Activated CD4-positive, alpha-beta T cell treated with anti-CD3 and anti-CD28 coated beads, Interleukin-2, amount 10 ng/mL, durations not matched to agents 24 days and 14 days (primary cell): ENCODE data around the gene BORCS6. TPM values are rescaled to one million over a fixed set of nuclear protein-coding genes. Genes with fewer than 3 reads are reported as not detected.

Source experiments
- DNase-seq: peaks from one replicate; pipeline ENCODE4 v3.0.0; 2022
- H3K27ac Mint-ChIP-seq: one replicate; pipeline ENCODE4 v1.8.0; 2022; ENCODE audit warnings: mild to moderate bottlenecking, mixed read lengths
- H3K27me3 Mint-ChIP-seq: one replicate; pipeline ENCODE4 v1.8.0; 2022; ENCODE audit warnings: mixed read lengths
- H3K36me3 Mint-ChIP-seq: one replicate; pipeline ENCODE4 v1.8.0; 2022; ENCODE audit warnings: low read depth, mild to moderate bottlenecking, mixed read lengths
- H3K4me1 Mint-ChIP-seq: one replicate; pipeline ENCODE4 v1.8.0; 2021; ENCODE audit warnings: mixed read lengths
- H3K4me3 Mint-ChIP-seq: one replicate; pipeline ENCODE4 v1.8.0; 2022; ENCODE audit warnings: mild to moderate bottlenecking, moderate library complexity, mixed read lengths
- H3K9me3 Mint-ChIP-seq: one replicate; pipeline ENCODE4 v1.8.0; 2021; ENCODE audit warnings: mixed read lengths
- intact Hi-C: fragments of 100-400 bp; cut with micrococcal nuclease; formaldehyde crosslinking; loops from one replicate; pipeline ENCODE4 v1.15.1; 2023
- total RNA-seq: library from RNA; stranded (reverse); gene quantifications from 2 replicates; pipeline ENCODE4 v1.2.3, GENCODE V29; 2022

The BORCS6 gene
- total RNA-seq, 1 donor from 2014 or later: 5.7 TPM

DNA sequence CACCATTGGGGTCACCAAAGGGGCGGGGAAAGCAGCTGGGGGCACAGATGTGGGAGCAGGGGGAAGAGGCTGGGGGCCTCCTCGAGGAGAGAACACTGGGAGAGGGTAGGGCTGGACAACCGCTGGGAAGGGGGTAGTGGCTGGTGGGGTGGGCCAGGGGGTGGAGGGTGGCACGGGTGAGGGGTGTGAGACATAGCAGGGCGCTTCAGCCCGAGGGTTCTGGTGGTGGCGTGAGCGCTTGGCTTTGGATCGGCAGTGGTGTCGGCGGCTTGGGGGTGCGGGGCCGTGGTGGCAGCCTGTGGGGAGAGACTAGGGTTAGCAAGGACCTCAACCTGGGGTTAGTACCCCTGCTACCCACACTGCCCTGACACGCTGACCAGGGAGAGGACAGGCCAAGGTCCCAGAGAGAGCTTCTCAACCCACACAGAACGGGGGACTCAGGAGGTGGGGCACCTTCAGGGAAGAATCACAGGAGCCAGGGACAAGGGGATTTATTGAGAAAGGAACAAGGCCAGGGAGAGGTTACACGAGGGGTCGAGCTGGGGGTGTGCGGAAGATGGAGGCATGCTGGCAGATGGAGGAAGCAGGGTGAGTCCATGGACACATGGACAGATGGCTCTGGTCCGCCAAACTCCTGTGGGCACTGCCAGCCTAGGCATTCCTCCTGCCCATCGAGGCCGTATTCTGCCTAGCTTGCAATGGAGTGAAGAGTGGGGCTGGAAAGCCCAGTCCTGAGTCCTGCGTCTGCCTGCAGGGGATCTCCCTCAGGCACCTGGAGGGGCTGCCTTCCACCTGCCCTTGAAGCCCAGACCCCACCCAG, 46.2 kb downstream of the BORCS6 start:
- DNase-seq: no peak
- Mint-ChIP-seq H3K27me3 (no peaks in the 10 kb centered on the region), H3K27ac (no peak overlapping the region), H3K4me1 (peaks cover 3% of the 10 kb centered on the region), H3K36me3 (peaks cover 67% of the 10 kb centered on the region), H3K4me3 (no peak overlapping the region), H3K9me3 (no peaks in the 10 kb centered on the region)
- intact Hi-C loops: no loop called here

DNA sequence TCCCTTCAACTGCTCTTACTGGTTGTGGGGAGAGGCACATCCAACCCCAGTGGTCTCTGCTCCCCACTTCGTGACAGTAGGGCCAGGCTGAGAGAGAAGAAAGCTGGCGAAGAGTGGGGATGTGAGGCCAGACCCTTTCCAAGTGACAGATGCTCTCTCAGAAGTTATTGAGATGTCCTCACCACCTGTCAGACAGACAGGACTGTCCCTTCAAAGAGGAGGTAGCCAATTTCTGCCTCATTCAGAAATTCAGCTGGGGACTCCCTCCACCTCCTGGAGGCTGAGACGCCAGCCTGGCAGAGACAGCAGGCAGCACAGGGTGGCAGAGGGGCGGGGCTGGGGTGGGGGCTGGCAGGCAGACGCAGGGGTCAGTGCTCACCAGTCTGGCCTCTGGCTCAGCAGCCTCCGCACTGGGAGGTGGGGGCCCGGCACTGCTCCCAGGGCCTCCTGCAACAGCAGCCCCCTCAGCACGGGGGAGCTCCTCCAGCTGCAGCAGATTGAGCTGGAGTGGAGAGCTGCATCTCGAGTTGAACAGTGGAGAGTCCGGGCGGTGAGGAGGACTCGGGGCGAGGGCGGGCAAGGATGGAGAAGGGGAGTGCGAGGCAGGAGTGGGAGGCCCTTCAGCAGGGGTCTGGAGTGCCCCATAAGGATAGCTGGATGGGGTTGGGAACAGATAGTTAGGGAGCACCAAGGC, 46.9 kb downstream of the BORCS6 start:
- Mint-ChIP-seq H3K9me3 (no peaks in the 10 kb centered on the region), H3K4me1 (peaks cover 3% of the 10 kb centered on the region), H3K27me3 (no peaks in the 10 kb centered on the region), H3K4me3 (no peak overlapping the region), H3K36me3 (peaks cover 60% of the 10 kb centered on the region), H3K27ac (no peak overlapping the region)
- no peak for DNase-seq
- intact Hi-C loops: no loop called here

DNA sequence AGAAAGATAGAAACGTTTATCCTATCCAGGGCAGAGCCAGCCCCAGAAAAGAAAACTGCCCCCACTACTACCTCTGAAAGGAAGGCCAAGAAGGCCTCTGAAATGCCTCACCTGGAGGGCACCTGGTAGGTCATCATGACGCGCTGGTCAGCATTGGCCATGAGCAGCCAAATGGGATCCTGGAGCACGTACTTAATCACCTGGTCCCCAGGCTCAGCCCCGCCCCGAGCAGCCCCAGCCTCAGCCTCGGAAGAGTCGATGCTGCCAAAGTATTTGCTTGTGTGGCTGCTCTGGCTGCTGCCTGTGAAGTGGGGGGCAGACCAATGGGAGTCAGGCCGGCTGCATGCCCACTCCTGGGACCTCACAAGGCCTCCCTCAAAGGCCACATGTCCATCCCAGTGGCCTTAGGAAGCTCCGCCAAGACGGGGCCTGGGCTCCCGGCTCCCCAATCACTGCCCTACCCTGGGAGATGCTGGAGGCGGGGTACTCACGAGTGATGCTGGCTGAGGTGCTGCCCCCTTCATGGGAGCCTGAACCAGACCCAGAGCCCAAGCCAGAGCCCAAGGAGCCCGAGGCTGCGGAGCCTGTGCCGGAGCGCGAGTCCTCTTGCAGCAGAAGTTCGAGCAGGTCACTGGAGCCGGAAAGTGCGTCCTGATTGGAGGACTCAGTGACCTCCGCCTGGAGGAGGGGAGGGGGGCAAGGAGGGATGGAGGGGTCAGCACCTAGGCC, 47.7 kb downstream of the BORCS6 start:
- H3K27ac Mint-ChIP-seq: no peak overlapping the region
- no peaks in the 10 kb centered on the region for H3K27me3 Mint-ChIP-seq
- peaks cover 55% of the 10 kb centered on the region for H3K36me3 Mint-ChIP-seq
- no peak overlapping the region for H3K4me3 Mint-ChIP-seq
- no peaks in the 10 kb centered on the region for H3K9me3 Mint-ChIP-seq
- intact Hi-C loops: no loop called here
- DNase-seq: peak; percentile 57
- H3K4me1 Mint-ChIP-seq: peaks cover 3% of the 10 kb centered on the region

DNA sequence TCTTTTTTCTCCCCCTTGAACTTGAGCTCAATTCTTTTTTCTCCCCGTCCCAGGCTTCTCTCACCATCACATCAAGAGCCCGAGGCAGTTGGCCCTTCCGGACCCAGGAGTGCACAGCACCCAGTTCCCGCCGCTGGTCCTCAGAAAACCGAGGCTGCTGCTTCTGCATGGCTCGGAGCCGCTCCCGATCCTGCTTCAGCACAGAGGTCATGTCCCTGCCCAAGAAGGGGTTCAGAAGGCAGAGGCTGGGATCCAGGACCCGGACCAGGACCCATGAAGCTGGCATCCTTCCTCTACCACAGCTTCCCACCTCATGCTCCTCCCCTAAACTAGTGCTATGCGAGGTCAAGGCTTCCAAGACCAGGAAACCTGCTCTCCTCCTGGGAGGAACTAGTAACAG, 48.2 kb downstream of the BORCS6 start:
- no peak overlapping the region for H3K27ac Mint-ChIP-seq
- no peaks in the 10 kb centered on the region for H3K9me3 Mint-ChIP-seq
- intact Hi-C loops: no loop called here
- peak; percentile 55 for DNase-seq
- H3K4me1 Mint-ChIP-seq: peaks cover 3% of the 10 kb centered on the region
- peaks cover 50% of the 10 kb centered on the region for H3K36me3 Mint-ChIP-seq
- no peak overlapping the region for H3K4me3 Mint-ChIP-seq
- peaks cover under 1% of the 10 kb centered on the region for H3K27me3 Mint-ChIP-seq

DNA sequence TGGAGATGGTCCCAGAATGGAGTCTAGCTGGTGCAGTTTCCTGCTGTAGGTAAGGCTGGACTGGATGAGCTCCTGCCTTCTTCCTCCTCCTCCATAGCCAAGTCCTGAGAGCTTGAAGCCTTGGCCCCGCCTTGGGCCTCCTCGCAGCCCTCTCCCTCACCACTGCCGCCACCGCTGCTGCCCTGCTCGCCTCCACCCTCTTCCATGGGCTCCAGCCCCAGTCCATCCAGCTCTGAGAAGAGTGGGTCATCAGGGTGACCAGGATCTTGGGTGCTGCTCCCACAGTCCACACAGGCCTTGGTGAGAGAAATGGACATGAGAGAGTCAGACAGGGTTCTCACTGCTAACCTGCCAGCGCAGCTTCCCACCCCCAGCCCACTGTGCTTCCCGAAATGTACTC, 48.9 kb downstream of the BORCS6 start:
- Mint-ChIP-seq H3K4me1 (peaks cover 4% of the 10 kb centered on the region), H3K27ac (peak overlapping the region; percentile 48), H3K27me3 (peaks cover 3% of the 10 kb centered on the region), H3K36me3 (peaks cover 43% of the 10 kb centered on the region), H3K9me3 (no peaks in the 10 kb centered on the region), H3K4me3 (no peak overlapping the region)
- intact Hi-C loops: no loop called here
- peak; percentile 60 for DNase-seq

DNA sequence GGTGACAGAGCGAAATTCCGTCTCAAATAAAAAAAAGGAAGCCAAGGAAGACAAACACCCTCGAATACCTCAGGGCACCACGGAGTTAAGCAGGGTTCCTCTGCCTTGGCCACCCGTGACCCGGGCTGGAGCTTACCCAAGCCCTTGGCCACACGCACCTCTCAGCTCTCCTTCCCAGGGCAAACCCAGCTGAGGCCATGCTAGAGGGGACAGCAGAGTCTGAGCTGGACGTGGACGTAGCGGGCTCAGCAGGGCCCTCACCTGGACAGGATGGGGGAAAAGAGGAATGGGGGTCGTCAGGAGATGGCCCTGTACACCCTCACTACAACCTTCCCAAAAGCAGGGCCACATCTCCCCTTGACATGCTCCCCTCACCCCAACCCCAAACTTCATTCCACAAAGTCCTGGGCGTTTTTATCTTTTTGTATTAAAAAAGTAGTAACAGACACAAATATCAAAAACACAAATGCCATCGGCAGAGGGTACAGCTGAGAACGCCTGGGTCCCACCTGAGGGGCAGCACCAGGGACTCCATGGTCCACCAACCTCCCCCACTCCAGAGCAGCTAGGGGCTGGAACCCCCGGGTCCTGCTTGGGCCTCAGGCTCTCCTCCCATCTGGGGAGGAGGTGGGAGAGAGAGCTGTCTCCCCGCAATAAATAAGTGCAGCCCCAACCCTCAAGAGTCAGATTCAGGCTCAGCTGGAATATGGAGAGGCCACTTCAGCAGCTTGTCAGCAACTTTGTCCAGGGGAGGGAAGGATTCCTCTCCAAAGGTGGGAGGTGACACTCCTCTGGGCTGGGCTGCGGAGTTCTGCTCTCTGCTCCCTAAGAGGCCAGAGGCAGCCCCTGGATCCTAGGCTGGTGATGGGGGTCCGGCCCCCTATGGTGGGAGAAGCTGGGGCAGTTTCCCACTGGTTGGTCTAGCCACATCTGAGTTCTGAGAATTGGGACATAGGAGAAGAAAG, 49.6 kb downstream of the BORCS6 start:
- peak; percentile 62 for DNase-seq
- intact Hi-C loops: no loop called here
- Mint-ChIP-seq H3K27me3 (peaks cover 3% of the 10 kb centered on the region), H3K4me1 (peaks cover 4% of the 10 kb centered on the region), H3K9me3 (no peaks in the 10 kb centered on the region), H3K4me3 (no peak overlapping the region), H3K27ac (no peak overlapping the region), H3K36me3 (peaks cover 37% of the 10 kb centered on the region)

DNA sequence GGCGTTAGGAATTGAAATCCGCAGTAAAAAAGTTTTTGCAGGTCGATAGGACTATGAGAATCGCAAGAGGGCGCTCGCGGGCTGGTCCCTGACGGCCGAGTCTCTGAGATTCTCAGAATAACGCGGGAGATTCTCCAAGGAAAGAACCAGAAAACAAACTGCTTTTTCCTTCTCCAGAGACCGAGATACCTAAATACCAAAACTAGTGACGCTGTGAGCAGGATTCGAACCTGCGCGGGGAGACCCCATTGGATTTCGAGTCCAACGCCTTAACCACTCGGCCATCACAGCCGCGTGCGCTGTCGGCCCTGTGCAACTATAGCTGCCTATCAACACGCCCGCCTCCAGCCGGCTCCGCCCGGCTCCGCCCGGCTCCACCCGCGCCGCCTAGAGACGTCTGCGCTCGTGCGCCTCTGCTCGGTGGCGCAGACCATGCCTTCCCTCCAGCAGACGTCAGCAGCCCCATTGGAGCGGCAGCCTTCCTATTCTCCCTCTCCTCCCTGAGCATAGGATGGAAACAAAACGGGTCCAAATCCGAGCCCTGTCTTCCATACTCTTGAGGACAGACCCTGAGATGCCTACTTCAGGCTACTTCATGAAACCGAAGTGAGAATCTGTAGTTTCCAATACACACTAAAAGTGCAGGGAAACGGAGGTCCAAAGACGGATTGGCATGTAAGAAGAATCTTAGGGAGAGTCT, 51.2 kb downstream of the BORCS6 start:
- peak; percentile 99 for DNase-seq
- H3K4me1 Mint-ChIP-seq: peaks cover 4% of the 10 kb centered on the region
- intact Hi-C loops: loop anchor here (1.0 to 5.0 kb wide), 10 partner anchors 12 to 798 kb away; no protein-coding TSS in a partner anchor
- peaks cover 5% of the 10 kb centered on the region for H3K27me3 Mint-ChIP-seq
- H3K4me3 Mint-ChIP-seq: no peak overlapping the region
- peaks cover 31% of the 10 kb centered on the region for H3K36me3 Mint-ChIP-seq
- no peaks in the 10 kb centered on the region for H3K9me3 Mint-ChIP-seq
- no peak overlapping the region for H3K27ac Mint-ChIP-seq

DNA sequence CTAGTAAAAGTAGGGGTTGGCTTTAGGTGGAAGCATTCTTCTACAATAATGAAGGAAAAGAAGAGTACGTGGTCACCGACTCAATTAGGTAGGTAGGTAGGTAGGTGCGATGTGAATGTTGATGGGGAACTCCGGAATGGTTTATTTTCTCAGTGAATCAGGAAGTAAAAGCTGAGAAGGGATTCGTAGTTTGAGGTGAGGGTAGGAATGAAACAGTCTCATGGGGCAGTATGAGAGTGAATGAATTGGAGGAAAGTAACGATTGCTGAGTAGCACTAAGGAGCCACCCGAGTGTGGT, 51.7 kb downstream of the BORCS6 start:
- no peak for DNase-seq
- Mint-ChIP-seq H3K4me1 (peaks cover 4% of the 10 kb centered on the region), H3K27me3 (peaks cover 5% of the 10 kb centered on the region), H3K36me3 (peaks cover 27% of the 10 kb centered on the region), H3K9me3 (no peaks in the 10 kb centered on the region), H3K4me3 (no peak overlapping the region), H3K27ac (no peak overlapping the region)
- intact Hi-C loops: loop anchor here (1.0 to 5.0 kb wide), 5 partner anchors 11 to 799 kb away; no protein-coding TSS in a partner anchor

Other genes starting within 250 kb of the BORCS6 start
- not detected in 2 replicates for gene GUCY2D, start 187.6 kb downstream of the BORCS6 start, total RNA-seq
- gene ALOX15B, start 151.1 kb downstream of the BORCS6 start, total RNA-seq: not detected in 2 replicates
- gene ALOX12B, start 102.5 kb downstream of the BORCS6 start, total RNA-seq: 0.77 and 0.88 TPM in 2 replicates
- not detected in 2 replicates for gene ALOXE3, start 71.7 kb downstream of the BORCS6 start, total RNA-seq
- gene HES7, start 66.1 kb downstream of the BORCS6 start, total RNA-seq: 1.5 and 2.1 TPM in 2 replicates
- gene PER1, start 37.8 kb downstream of the BORCS6 start, total RNA-seq: 39.4 and 41.7 TPM in 2 replicates
- gene VAMP2, start 27.2 kb downstream of the BORCS6 start, total RNA-seq: 45.1 and 49.6 TPM in 2 replicates
- 20.9 and 21.4 TPM in 2 replicates for gene TMEM107, start 13.8 kb downstream of the BORCS6 start, total RNA-seq
- 92.3 and 101 TPM in 2 replicates for gene AURKB, start 20.4 kb upstream of the BORCS6 start, total RNA-seq
- 75.0 and 78.7 TPM in 2 replicates for gene CTC1, start 57.9 kb upstream of the BORCS6 start, total RNA-seq
- 208 and 211 TPM in 2 replicates for gene PFAS, start 59.1 kb upstream of the BORCS6 start, total RNA-seq
- 57.5 and 66.3 TPM in 2 replicates for gene RANGRF, start 98.5 kb upstream of the BORCS6 start, total RNA-seq
- 5.4 and 6.8 TPM in 2 replicates for gene SLC25A35, start 105.2 kb upstream of the BORCS6 start, total RNA-seq
- gene ARHGEF15, start 120.1 kb upstream of the BORCS6 start, total RNA-seq: not detected in 2 replicates
- gene ODF4, start 149.7 kb upstream of the BORCS6 start, total RNA-seq: not detected in 2 replicates
- gene RPL26, start 193.0 kb upstream of the BORCS6 start, total RNA-seq: 2,460 and 2,469 TPM in 2 replicates
- not detected in 2 replicates for gene RNF222, start 207.6 kb upstream of the BORCS6 start, total RNA-seq
- gene NDEL1, start 245.7 kb upstream of the BORCS6 start, total RNA-seq: 72.8 and 74.3 TPM in 2 replicates